Neural cell (in vitro differentiated cells): ENCODE measurements around the gene NOD2. TPM values are rescaled to one million over a fixed set of nuclear protein-coding genes. Genes with fewer than 3 reads are reported as not detected.

Experiments used
- H2AFZ ChIP-seq: fragments of 200-600, 300-800 bp; sonication (generic), shearing (Covaris generic); 2 replicates; pipeline ENCODE4 v1.6.0; 2014; ENCODE audit warnings: low read depth, mild to moderate bottlenecking, antibody characterized with exemption, low read length, moderate library complexity
- H3F3A ChIP-seq: fragments of 200-600 bp; shearing (Covaris generic); 2 replicates; pipeline ENCODE4 v1.6.1; 2016; ENCODE audit warnings: mild to moderate bottlenecking, moderate library complexity, mixed read lengths, antibody characterized with exemption, low read length; ENCODE audit not compliant: insufficient read depth, poor library complexity, severe bottlenecking
- H3K27ac ChIP-seq: fragments of 200-600, 300-800 bp; sonication (generic), shearing (Covaris generic); 2 replicates; pipeline ENCODE4 v1.5.1; 2014; ENCODE audit warnings: mild to moderate bottlenecking, low read length, moderate library complexity
- H3K27me3 ChIP-seq: fragments of 300-800, 200-600 bp; sonication (generic), shearing (Covaris generic); 2 replicates; pipeline ENCODE4 v1.6.0; 2014; ENCODE audit warnings: mild to moderate bottlenecking, low read depth, low read length, moderate library complexity; ENCODE audit not compliant: insufficient read depth
- H3K36me3 ChIP-seq: fragments of 300-800, 200-600 bp; sonication (generic), shearing (Covaris generic); 2 replicates; pipeline ENCODE4 v1.5.1; 2014; ENCODE audit warnings: mild to moderate bottlenecking, antibody characterized with exemption, low read length, moderate library complexity; ENCODE audit not compliant: insufficient read depth
- H3K4me2 ChIP-seq: fragments of 300-800, 200-600 bp; sonication (generic), shearing (Covaris generic); 2 replicates; pipeline ENCODE4 v1.6.0; 2014; ENCODE audit warnings: mild to moderate bottlenecking, low read length
- H3K4me3 ChIP-seq: fragments of 300-800, 200-600 bp; sonication (generic), shearing (Covaris generic); 2 replicates; pipeline ENCODE4 v1.5.1; 2014; ENCODE audit warnings: mild to moderate bottlenecking, low read length, moderate library complexity
- H3K79me2 ChIP-seq: fragments of 200-600 bp; shearing (Covaris generic); replicated peaks from 2 replicates; pipeline ENCODE4 v1.6.0; 2014; ENCODE audit warnings: mild to moderate bottlenecking, low read length, moderate library complexity; ENCODE audit not compliant: insufficient read depth
- H3K9ac ChIP-seq: fragments of 300-800, 200-600 bp; sonication (generic), shearing (Covaris generic); 2 replicates; pipeline ENCODE4 v1.6.1; 2016; ENCODE audit warnings: mild to moderate bottlenecking, low read length, mixed read lengths
- H3K9me2 ChIP-seq: fragments of 200-600 bp; shearing (Covaris generic); 2 replicates; pipeline ENCODE4 v1.6.1; 2016; ENCODE audit warnings: mild to moderate bottlenecking, low read length, mixed read lengths; ENCODE audit not compliant: insufficient read depth
- H3K9me3 ChIP-seq: fragments of 200-600, 300-800 bp; sonication (generic), shearing (Covaris generic); 2 replicates; pipeline ENCODE4 v1.6.1; 2016; ENCODE audit warnings: mild to moderate bottlenecking, mixed run types, low read length, moderate library complexity, mixed read lengths
- H4K20me1 ChIP-seq: fragments of 200-600 bp; shearing (Covaris generic); 2 replicates; pipeline ENCODE4 v1.6.1; 2016; ENCODE audit warnings: mild to moderate bottlenecking, mixed run types; ENCODE audit not compliant: insufficient read depth
- CTCF ChIP-seq: fragments of 450-650 bp; IDR thresholded peaks from 2 replicates; pipeline ENCODE4 v1.5.1; 2014; ENCODE audit warnings: antibody characterized with exemption, mild to moderate bottlenecking, moderate library complexity; ENCODE audit not compliant: poor library complexity, severe bottlenecking
- EP300 ChIP-seq: fragments of 450-650 bp; conservative IDR thresholded peaks from 2 replicates; pipeline ENCODE4 v1.6.1; 2014; ENCODE audit warnings: antibody characterized with exemption, mild to moderate bottlenecking, moderate library complexity; ENCODE audit not compliant: poor library complexity, severe bottlenecking
- EZH2 ChIP-seq: fragments of 200-600, 300-800 bp; shearing (Covaris generic), sonication (generic); IDR thresholded peaks from 2 replicates; pipeline ENCODE4 v1.6.1; 2014; ENCODE audit warnings: antibody characterized with exemption, low read length, borderline replicate concordance, mild to moderate bottlenecking; ENCODE audit not compliant: insufficient read depth, poor library complexity, severe bottlenecking
- MXI1 ChIP-seq: fragments of 450-650 bp; conservative IDR thresholded peaks from 2 replicates; pipeline ENCODE4 v1.6.1; 2014; ENCODE audit warnings: antibody characterized with exemption, mild to moderate bottlenecking; ENCODE audit not compliant: poor library complexity, severe bottlenecking
- POLR2AphosphoS5 ChIP-seq: IDR thresholded peaks from 2 replicates; pipeline ENCODE4 v1.6.1; 2012
- RAD21 ChIP-seq: fragments of 450-650 bp; conservative IDR thresholded peaks from 2 replicates; pipeline ENCODE4 v1.6.1; 2014; ENCODE audit warnings: antibody characterized with exemption, mild to moderate bottlenecking, moderate library complexity
- REST ChIP-seq: IDR thresholded peaks from 2 replicates; pipeline ENCODE4 v1.6.1; 2012; ENCODE audit warnings: borderline replicate concordance
- SMC3 ChIP-seq: fragments of 450-650 bp; conservative IDR thresholded peaks from 2 replicates; pipeline ENCODE4 v1.6.1; 2014; ENCODE audit warnings: antibody characterized with exemption, mild to moderate bottlenecking, moderate library complexity; ENCODE audit not compliant: poor library complexity
- TAF1 ChIP-seq: IDR thresholded peaks from 2 replicates; pipeline ENCODE4 v1.6.1; 2012; ENCODE audit warnings: low read depth
- polyA plus RNA-seq: library from polyadenylated mRNA; depleted of rRNA; stranded (reverse); fragments of >200 nt; gene quantifications from 2 replicates; pipeline ENCODE4 v1.2.3, GENCODE V29; 2014

The NOD2 gene
- polyA plus RNA-seq, 1 donor from 2014 or later = not detected

GRCh38 chr16:50651835-50652438 lies 41.5 kb upstream of the NOD2 start:
- Histone ChIP-seq H3K9ac (no peak overlapping the region), H3K9me3 (no peaks in the 10 kb centered on the region), H3K79me2 (no peaks in the 10 kb centered on the region), H3K9me2 (no peaks in the 10 kb centered on the region), H3F3A (no peaks in the 10 kb centered on the region), H3K4me2 (no peak overlapping the region), H4K20me1 (no peaks in the 10 kb centered on the region), H3K27me3 (no peaks in the 10 kb centered on the region), H3K36me3 (no peaks in the 10 kb centered on the region), H2AFZ (no peak overlapping the region), H3K27ac (no peak overlapping the region), H3K4me3 (no peak overlapping the region)
- no peak for TF ChIP-seq MXI1
- TF ChIP-seq CTCF = no peak
- TF ChIP-seq RAD21 = no peak
- TF ChIP-seq SMC3 = no peak
- no peak for TF ChIP-seq EZH2
- TF ChIP-seq TAF1 = no peak

- Histone ChIP-seq H3K27me3 (no peaks in the 10 kb centered on the region), H3K79me2 (no peaks in the 10 kb centered on the region), H3K36me3 (no peaks in the 10 kb centered on the region), H4K20me1 (no peaks in the 10 kb centered on the region), H3F3A (no peaks in the 10 kb centered on the region), H2AFZ (no peak overlapping the region), H3K9ac (no peak overlapping the region), H3K4me3 (no peak overlapping the region), H3K9me2 (no peaks in the 10 kb centered on the region), H3K4me2 (no peak overlapping the region), H3K27ac (no peak overlapping the region), H3K9me3 (no peaks in the 10 kb centered on the region)
- TF ChIP-seq POLR2AphosphoS5 (no peak), RAD21 (no peak)
These were observed 40.5 kb upstream of the NOD2 start for GRCh38 chr16:50652836-50653425.

- H3K4me3 ChIP-seq = no peak overlapping the region
These were observed 39.5 kb upstream of the NOD2 start for GRCh38 chr16:50653633-50654519.

More at GRCh38 chr16:50653633-50654519, 39.5 kb upstream of the NOD2 start:
- H3K9me3 ChIP-seq = no peaks in the 10 kb centered on the region
- no peaks in the 10 kb centered on the region for H4K20me1 ChIP-seq
- no peak overlapping the region for H3K4me2 ChIP-seq
- no peaks in the 10 kb centered on the region for H3K79me2 ChIP-seq
- no peaks in the 10 kb centered on the region for H3K36me3 ChIP-seq
- H3K27ac ChIP-seq = no peak overlapping the region
- no peaks in the 10 kb centered on the region for H3K27me3 ChIP-seq
- TF ChIP-seq CTCF (no peak), TAF1 (no peak), SMC3 (no peak), EP300 (no peak), EZH2 (no peak), RAD21 (no peak), POLR2AphosphoS5 (no peak), REST (no peak)
- H2AFZ ChIP-seq = no peak overlapping the region
- no peaks in the 10 kb centered on the region for H3F3A ChIP-seq
- no peak overlapping the region for H3K9ac ChIP-seq
- H3K9me2 ChIP-seq = no peaks in the 10 kb centered on the region
